H9 (cell line): ENCODE data around the gene TMEM273. TPM values are rescaled to one million over a fixed set of nuclear protein-coding genes. Genes with fewer than 3 reads are reported as not detected.

Source experiments
- DNase-seq: peaks from one replicate; pipeline ENCODE4 v3.0.0-alpha.2; 2017
- H2AFZ ChIP-seq: one replicate; pipeline ENCODE4 v1.6.1; 2013; ENCODE audit warnings: mild to moderate bottlenecking, low read length, control low read depth, moderate library complexity
- H2AK5ac ChIP-seq: 2 replicates; pipeline ENCODE4 v1.6.1; 2013; ENCODE audit warnings: low read length, control low read depth, mixed read lengths; ENCODE audit not compliant: insufficient read length
- H2BK120ac ChIP-seq: one replicate; pipeline ENCODE4 v1.6.1; 2013; ENCODE audit warnings: low read depth, mild to moderate bottlenecking, low read length, control low read depth, inconsistent platforms; ENCODE audit not compliant: poor library complexity, severe bottlenecking
- H2BK12ac ChIP-seq: 2 replicates; pipeline ENCODE4 v1.6.1; 2013; ENCODE audit warnings: low read length, control low read depth, mixed read lengths, low read depth; ENCODE audit not compliant: insufficient read length
- H2BK15ac ChIP-seq: 2 replicates; pipeline ENCODE4 v1.6.1; 2013; ENCODE audit warnings: low read depth, low read length, control low read depth
- H2BK20ac ChIP-seq: one replicate; pipeline ENCODE4 v1.6.1; 2013; ENCODE audit warnings: low read depth, mild to moderate bottlenecking, low read length, control low read depth, inconsistent platforms; ENCODE audit not compliant: poor library complexity, severe bottlenecking
- H2BK5ac ChIP-seq: 2 replicates; pipeline ENCODE4 v1.6.1; 2013; ENCODE audit warnings: low read length, control low read depth, mixed read lengths; ENCODE audit not compliant: insufficient read length
- H3K14ac ChIP-seq: 2 replicates; pipeline ENCODE4 v1.6.1; 2013; ENCODE audit warnings: low read length, control low read depth; ENCODE audit not compliant: insufficient read depth
- H3K18ac ChIP-seq: 2 replicates; pipeline ENCODE4 v1.6.1; 2013; ENCODE audit warnings: low read depth, mild to moderate bottlenecking, mixed read lengths, low read length, control low read depth; ENCODE audit not compliant: insufficient read length
- H3K23ac ChIP-seq: 2 replicates; pipeline ENCODE4 v1.6.1; 2013; ENCODE audit warnings: low read length, control low read depth, mixed read lengths, low read depth; ENCODE audit not compliant: insufficient read length
- H3K23me2 ChIP-seq: 2 replicates; pipeline ENCODE4 v1.6.1; 2013; ENCODE audit warnings: low read depth, mild to moderate bottlenecking, mixed read lengths, low read length, control low read depth; ENCODE audit not compliant: insufficient read length, poor library complexity, severe bottlenecking
- H3K27ac ChIP-seq: 2 replicates; pipeline ENCODE4 v1.5.1; 2013; ENCODE audit warnings: low read length, control low read depth, mixed read lengths, low read depth; ENCODE audit not compliant: insufficient read length
- H3K27me3 ChIP-seq: 2 replicates; pipeline ENCODE4 v1.6.1; 2013; ENCODE audit warnings: low read length, control low read depth, inconsistent platforms; ENCODE audit not compliant: insufficient read depth
- H3K4ac ChIP-seq: 2 replicates; pipeline ENCODE4 v1.6.1; 2013; ENCODE audit warnings: low read depth, mild to moderate bottlenecking, control low read depth, inconsistent platforms, low read length, moderate library complexity
- H3K4me1 ChIP-seq: 2 replicates; pipeline ENCODE4 v1.6.1; 2013; ENCODE audit warnings: low read length, control low read depth, inconsistent platforms; ENCODE audit not compliant: insufficient read depth
- H3K4me2 ChIP-seq: 2 replicates; pipeline ENCODE4 v1.6.1; 2013; ENCODE audit warnings: low read length, control low read depth, mixed read lengths; ENCODE audit not compliant: insufficient read length, insufficient read depth
- H3K56ac ChIP-seq: 2 replicates; pipeline ENCODE4 v1.6.1; 2013; ENCODE audit warnings: low read depth, mild to moderate bottlenecking, mixed read lengths, low read length, control low read depth; ENCODE audit not compliant: insufficient read length
- H3K79me1 ChIP-seq: 2 replicates; pipeline ENCODE4 v1.6.1; 2013; ENCODE audit warnings: low read depth, mild to moderate bottlenecking, moderate library complexity, low read length, control low read depth, inconsistent platforms; ENCODE audit not compliant: insufficient read depth, poor library complexity, severe bottlenecking
- H3K79me2 ChIP-seq: 2 replicates; pipeline ENCODE4 v1.6.1; 2013; ENCODE audit warnings: low read length, control low read depth, inconsistent platforms; ENCODE audit not compliant: insufficient read depth
- H3K9ac ChIP-seq: 2 replicates; pipeline ENCODE4 v1.6.1; 2013; ENCODE audit warnings: low read length, control low read depth, mixed read lengths; ENCODE audit not compliant: insufficient read length; ENCODE audit errors: extremely low read depth
- H3K9me3 ChIP-seq: one replicate; pipeline ENCODE4 v1.6.1; 2013; ENCODE audit warnings: low read depth, low read length, inconsistent platforms; ENCODE audit not compliant: control insufficient read depth
- H3T11ph ChIP-seq: one replicate; pipeline ENCODE4 v1.6.1; 2013; ENCODE audit warnings: mild to moderate bottlenecking, low read length, control low read depth, inconsistent platforms
- H4K20me1 ChIP-seq: one replicate; pipeline ENCODE4 v1.6.1; 2013; ENCODE audit not compliant: control insufficient read depth, insufficient read length, insufficient read depth
- H4K5ac ChIP-seq: 2 replicates; pipeline ENCODE4 v1.6.1; 2013; ENCODE audit warnings: low read depth, mild to moderate bottlenecking, mixed read lengths, low read length, control low read depth; ENCODE audit not compliant: insufficient read length
- H4K8ac ChIP-seq: replicated peaks from 2 replicates; pipeline ENCODE4 v1.6.1; 2013; ENCODE audit warnings: low read length, control low read depth, mixed read lengths, low read depth; ENCODE audit not compliant: insufficient read length
- H4K91ac ChIP-seq: 2 replicates; pipeline ENCODE4 v1.6.1; 2013; ENCODE audit warnings: low read depth, mild to moderate bottlenecking, moderate library complexity, mixed read lengths, low read length, control low read depth; ENCODE audit not compliant: insufficient read length
- H3K27ac Mint-ChIP-seq, 3 experiments: 2 replicates in 2 of 3; 3 replicates in 1 of 3; pipeline ENCODE4 v1.8.0; 2020 to 2021; ENCODE audit warnings: mixed read lengths in 3 of 3, mild to moderate bottlenecking in 1 of 3, moderate library complexity in 1 of 3
- H3K27me3 Mint-ChIP-seq: 2 replicates; pipeline ENCODE4 v1.8.0; 2021; ENCODE audit warnings: low read depth, mild to moderate bottlenecking, moderate library complexity, mixed read lengths
- H3K36me3 Mint-ChIP-seq, 3 experiments: 2 replicates in 2 of 3; 3 replicates in 1 of 3; pipeline ENCODE4 v1.8.0; 2020 to 2021; ENCODE audit warnings: low read depth in 3 of 3, mixed read lengths in 3 of 3; ENCODE audit not compliant: insufficient read depth in 1 of 3
- H3K4me1 Mint-ChIP-seq, 2 experiments: 2 replicates each; pipeline ENCODE4 v1.8.0; 2020; ENCODE audit warnings: mixed read lengths in 2 of 2
- H3K4me3 Mint-ChIP-seq, 2 experiments: 2 replicates in 1 of 2; 3 replicates in 1 of 2; pipeline ENCODE4 v1.8.0; 2020 to 2021; ENCODE audit warnings: mild to moderate bottlenecking in 2 of 2, mixed read lengths in 2 of 2, moderate library complexity in 1 of 2
- H3K9me3 Mint-ChIP-seq, 2 experiments: 2 replicates in 1 of 2; 3 replicates in 1 of 2; pipeline ENCODE4 v1.8.0; 2020; ENCODE audit warnings: mild to moderate bottlenecking in 2 of 2, mixed read lengths in 2 of 2, moderate library complexity in 1 of 2
- CTCF ChIP-seq: fragments of 200-600 bp; sonication (generic); conservative IDR thresholded peaks from 3 replicates; pipeline ENCODE4 v1.8.0; 2021; ENCODE audit warnings: antibody characterized with exemption, mild to moderate bottlenecking
- WGBS: extraction: QIAGEN DNeasy Blood & Tissue Kit; methylation state at CpG from one replicate; pipeline ENCODE4 v1.1.7; 2013; ENCODE audit warnings: missing lambda C conversion rate, low lambda C conversion rate, mixed read lengths; ENCODE audit not compliant: insufficient read length; ENCODE audit errors: extremely low coverage; 5-methylcytosine and 5-hydroxymethylcytosine counted together
- total RNA-seq: library from RNA; stranded (reverse); gene quantifications from 2 replicates; pipeline ENCODE4 v1.2.1, GENCODE V29; 2021

TMEM273 gene
- total RNA-seq, 1 experiment from 2014 or later, result not detected

- H2BK120ac ChIP-seq, result no peak overlapping the region
- H4K20me1 ChIP-seq, result no peaks in the 10 kb centered on the region
- H3K79me1 ChIP-seq, result no peaks in the 10 kb centered on the region
- H2BK12ac ChIP-seq, result no peak overlapping the region
- H3K9ac ChIP-seq, result no peak overlapping the region
- H3K9me3 ChIP-seq, result no peaks in the 10 kb centered on the region
- H3K18ac ChIP-seq, result no peak overlapping the region
- H3K27ac ChIP-seq, result no peak overlapping the region
- no peaks in the 10 kb centered on the region for H3K27me3 ChIP-seq
- H2AFZ ChIP-seq, result no peak overlapping the region
- H2BK15ac ChIP-seq, result no peak overlapping the region
- no peak overlapping the region for H3K27ac Mint-ChIP-seq
- no peaks in the 10 kb centered on the region for H3K79me2 ChIP-seq
- no peak overlapping the region for H3K4me2 ChIP-seq
- H4K8ac ChIP-seq, result no peak overlapping the region
- H3K27me3 Mint-ChIP-seq, result peaks cover 7% of the 10 kb centered on the region; the same call in 1 of the 2 replicates
- no peak overlapping the region for H3K4ac ChIP-seq
- no CpG with 5 or more reads among the region's 7 CpGs for WGBS
- H3K14ac ChIP-seq, result no peak overlapping the region
- TF ChIP-seq CTCF, result no peak
- H3K4me1 ChIP-seq, result no peaks in the 10 kb centered on the region
- no peaks in the 10 kb centered on the region for H3K23me2 ChIP-seq
- no peak for DNase-seq
- H2BK20ac ChIP-seq, result no peak overlapping the region
- no peak overlapping the region for H3T11ph ChIP-seq
- H2AK5ac ChIP-seq, result no peak overlapping the region
- H3K9me3 Mint-ChIP-seq, result no peaks in the 10 kb centered on the region
- H3K4me3 Mint-ChIP-seq, result no peak overlapping the region
- 0 out of 7 replicates have a peak, but pooled peaks cover 0 to 1% (median 0%) of the 10 kb centered on the region in 3 experiments for H3K36me3 Mint-ChIP-seq
- H3K4me1 Mint-ChIP-seq, result peaks cover 16 to 27% of the 10 kb centered on the region in 2 experiments
- no peak overlapping the region for H3K23ac ChIP-seq
- no peak overlapping the region for H3K56ac ChIP-seq
- H4K5ac ChIP-seq, result no peak overlapping the region
- no peak overlapping the region for H4K91ac ChIP-seq
- no peak overlapping the region for H2BK5ac ChIP-seq
Observed at GRCh38 chr10:49165259-49165658, 22.9 kb downstream of the TMEM273 start.
